K562 (cell line): Measurements from ENCODE around the gene BANF2. TPM values are rescaled to one million over a fixed set of nuclear protein-coding genes. Genes with fewer than 3 reads are reported as not detected.

Experiments used
- ATAC-seq: fragments of 200-7000 bp; cut with Tn5 transposase; 3 replicates; pipeline ENCODE4 v1.9.1; 2020; ENCODE audit warnings: moderate library complexity
- BruUV-seq: library from RNA; stranded (reverse); fragments of 400-500 nt; replicated peaks from 2 replicates; lab custom pipeline; 2021; lab: Mats Ljungman, UMichigan
- CTCF ChIA-PET: fragments of 300-600 bp; formaldehyde crosslinking; extraction: SDS; loops from one replicate; lab custom pipeline; 2021; ENCODE audit warnings: low intra/inter-chr PET ratio; lab: Yijun Ruan, JAX
- POLR2A ChIA-PET: fragments of 300-600, 350-650 bp; sonication (Branson Sonifier 250); formaldehyde crosslinking; extraction: SDS; loops from one replicate; lab custom pipeline; 2021; ENCODE audit warnings: antibody characterized with exemption, inconsistent platforms; lab: Yijun Ruan, JAX
- DNase-seq, 4 experiments: peaks; one replicate each; pipeline versions ENCODE4 v3.0.0 to v3.0.0-alpha.2; 2011 to 2018; ENCODE audit warnings: low spot score in 3 of 4, mixed read lengths in 3 of 4; ENCODE audit errors: extremely low read depth in 1 of 4
- FAIRE-seq: peaks from 2 replicates; lab custom pipeline; 2011; peaks lifted over from hg19 to GRCh38; lab: Jason Lieb, UNC
- H2AFZ ChIP-seq: 2 replicates; pipeline ENCODE4 v1.6.0; 2011; ENCODE audit warnings: low read depth, low read length, control low read depth, inconsistent platforms
- H3K27ac ChIP-seq: fragments of 200-600 bp; 3 replicates; pipeline ENCODE4 v1.8.0; 2011; ENCODE audit warnings: low read depth, mild to moderate bottlenecking, control low read depth, inconsistent platforms, low read length, moderate library complexity, mixed read lengths; ENCODE audit errors: extremely low read depth
- H3K27me3 ChIP-seq, 2 experiments: fragments of 300-600 bp in 1 of 2; 2 replicates in 1 of 2; 3 replicates in 1 of 2; pipeline versions ENCODE4 v1.6.0 to v1.8.0; 2011; ENCODE audit warnings: inconsistent platforms in 2 of 2, low read length in 2 of 2, mild to moderate bottlenecking in 1 of 2, mixed read lengths in 1 of 2, moderate library complexity in 1 of 2; ENCODE audit not compliant: control insufficient read depth in 2 of 2, insufficient read depth in 2 of 2
- H3K36me3 ChIP-seq: fragments of 300-600 bp; 3 replicates; pipeline ENCODE4 v1.8.0; 2011; ENCODE audit warnings: mild to moderate bottlenecking, low read length, inconsistent platforms; ENCODE audit not compliant: control insufficient read depth, insufficient read depth
- H3K4me1 ChIP-seq, 2 experiments: fragments of 200-600 bp in 1 of 2; replicated peaks in 1 of 2; 2 replicates in 1 of 2; 3 replicates in 1 of 2; pipeline versions ENCODE4 v1.5.1 to v1.8.0; 2011; ENCODE audit warnings: inconsistent platforms in 2 of 2, low read length in 2 of 2, mild to moderate bottlenecking in 1 of 2, mixed read lengths in 1 of 2, moderate library complexity in 1 of 2; ENCODE audit not compliant: control insufficient read depth in 2 of 2, insufficient read depth in 2 of 2
- H3K4me2 ChIP-seq: 2 replicates; pipeline ENCODE4 v1.6.1; 2011; ENCODE audit warnings: low read length, control low read depth, inconsistent platforms, mixed read lengths; ENCODE audit not compliant: insufficient read depth
- H3K4me3 ChIP-seq: fragments of 200-600 bp; sonication (generic), shearing (Covaris generic); 2 replicates; pipeline ENCODE4 v1.5.1; 2016; ENCODE audit warnings: control low read depth, inconsistent platforms
- H3K79me2 ChIP-seq: fragments of 200-600 bp; 3 replicates; pipeline ENCODE4 v1.8.0; 2011; ENCODE audit warnings: low read length, inconsistent platforms; ENCODE audit not compliant: control insufficient read depth, insufficient read depth
- H3K9ac ChIP-seq, 2 experiments: 2 replicates each; pipeline versions ENCODE4 v1.6.0 to v1.6.1; 2011; ENCODE audit warnings: low read depth in 2 of 2, low read length in 2 of 2, control low read depth in 1 of 2, inconsistent platforms in 1 of 2, mild to moderate bottlenecking in 1 of 2, mixed read lengths in 1 of 2; ENCODE audit not compliant: insufficient read depth in 1 of 2
- H3K9me1 ChIP-seq: one replicate; pipeline ENCODE4 v1.6.0; 2011; ENCODE audit warnings: inconsistent platforms, mild to moderate bottlenecking, low read length, moderate library complexity; ENCODE audit not compliant: control insufficient read depth, insufficient read depth
- H3K9me3 ChIP-seq: replicated peaks from 2 replicates; pipeline ENCODE4 v1.5.1; 2011; ENCODE audit warnings: low read depth, low read length, inconsistent platforms; ENCODE audit not compliant: control insufficient read depth, insufficient read depth
- H4K20me1 ChIP-seq: replicated peaks from 2 replicates; pipeline ENCODE4 v1.6.1; 2011; ENCODE audit warnings: low read length, inconsistent platforms, mixed read lengths; ENCODE audit not compliant: control insufficient read depth, insufficient read depth
- CTBP1 ChIP-seq: fragments of 450-650 bp; IDR thresholded peaks from 2 replicates; pipeline ENCODE4 v1.6.1; 2016; ENCODE audit warnings: borderline replicate concordance
- GTF2F1 ChIP-seq: IDR thresholded peaks from 2 replicates; pipeline ENCODE4 v1.6.1; 2011; ENCODE audit warnings: low read depth, low read length, improper control_type of control experiment
- KDM4B ChIP-seq, 2 experiments: fragments of 450-650 bp in 1 of 2; sonication (generic) in 1 of 2; IDR thresholded peaks; 2 replicates each; pipeline ENCODE4 v1.6.1; 2016 to 2017; ENCODE audit warnings: borderline replicate concordance in 2 of 2, antibody characterized with exemption in 1 of 2, low read depth in 1 of 2, mild to moderate bottlenecking in 1 of 2
- MXI1 ChIP-seq: IDR thresholded peaks from 2 replicates; pipeline ENCODE4 v1.6.1; 2011; ENCODE audit warnings: low read depth, mild to moderate bottlenecking, improper control_type of control experiment, low read length
- TRIM25 ChIP-seq: fragments of 450-650 bp; IDR thresholded peaks from 2 replicates; pipeline ENCODE4 v1.7.0; 2016; ENCODE audit warnings: borderline replicate concordance
- ZBTB9 ChIP-seq: fragments of 450-650 bp; formaldehyde crosslinking; IDR thresholded peaks from 2 replicates; pipeline ENCODE4 v1.4.0; 2020; ENCODE audit warnings: mild to moderate bottlenecking, moderate library complexity
- ZNF696 ChIP-seq: fragments of 250-450 bp; sonication (Bioruptor Pico); conservative IDR thresholded peaks from 2 replicates; pipeline ENCODE4 v1.4.0; 2020; ENCODE audit warnings: mild to moderate bottlenecking, moderate library complexity
- WGBS: fragments of 100-300 bp; shearing (Covaris generic); methylation state at CpG from one replicate; pipeline ENCODE4 v1.1.6; 2016; ENCODE audit warnings: low coverage, mixed read lengths; ENCODE audit not compliant: insufficient coverage; ENCODE audit errors: missing lambda C conversion rate; 5-methylcytosine and 5-hydroxymethylcytosine counted together
- in situ Hi-C: fragments of 300-500 bp; cut with MboI; formaldehyde crosslinking; loops from 4 replicates; pipeline ENCODE4 v1.15.0; 2018; ENCODE audit warnings: inconsistent platforms, mixed read lengths
- intact Hi-C: fragments of 100-400 bp; cut with micrococcal nuclease; formaldehyde crosslinking; loops from 2 replicates; pipeline ENCODE4 v1.14.2; 2022
- polyA plus RNA-seq, 8 experiments: library from polyadenylated mRNA; depleted of rRNA in 4 of 8; stranded (reverse) in 5 of 8; unstranded in 3 of 8; fragments of >200 nt; fragmentation: Nextera tagmentation in 2 of 8; fragmentation: Illumina TruSeq in 1 of 8; extraction: Ambion mirVana in 2 of 8; extraction: Trizol in 1 of 8; gene quantifications; 2 replicates each; pipeline versions ENCODE4 v1.2.1 to v1.2.3, GENCODE V29; 2011 to 2014; ENCODE audit warnings: inconsistent platforms in 1 of 8, missing spikeins in 1 of 8
- total RNA-seq, 7 experiments: library from RNA; depleted of rRNA in 6 of 7; stranded (reverse); fragments of >200 nt in 6 of 7; fragmentation: Illumina TruSeq in 2 of 7; extraction: Trizol in 2 of 7; gene quantifications; 2 replicates each; pipeline versions ENCODE4 v1.2.1 to v1.2.3, GENCODE V29; 2011 to 2021; ENCODE audit warnings: low replicate concordance in 1 of 7

Gene BANF2
- total and polyA plus RNA-seq, 9 of the 15 experiments (the other 6 are each of a cell fraction or from before 2014, with no cell fraction given) = not detected

- Histone ChIP-seq H3K79me2 (no peaks in the 10 kb centered on the region), H3K4me3 (no peak overlapping the region), H3K9ac (no peak overlapping the region), H2AFZ (no peak overlapping the region), H4K20me1 (no peaks in the 10 kb centered on the region), H3K27me3 (peaks cover 0 to 26% of the 10 kb centered on the region in 2 experiments; a peak in 3 of 5 replicates), H3K9me3 (no peaks in the 10 kb centered on the region), H3K27ac (no peak overlapping the region), H3K36me3 (no peaks in the 10 kb centered on the region), H3K9me1 (no peaks in the 10 kb centered on the region), H3K4me2 (no peak overlapping the region), H3K4me1 (no peaks in the 10 kb centered on the region)
- in situ Hi-C loops = no loop called here
- 0% methylated on average over 2 of the region's 7 CpGs for WGBS
- no peak for TF ChIP-seq ZBTB9 (CRISPR knock-in tag)
- TF ChIP-seq GTF2F1 = no peak
- no peak for TF ChIP-seq MXI1
- no peak for TF ChIP-seq CTBP1
- no peak for TF ChIP-seq KDM4B (IDR thresholded peaks at IDR 0.05; ENCODE audit: borderline replicate concordance in 2 of 2, low read depth in 1 of 2)
- no peak for TF ChIP-seq ZNF696 (CRISPR knock-in tag)
- TF ChIP-seq TRIM25 = no peak
- no peak for DNase-seq
- no peak for ATAC-seq
- POLR2A ChIA-PET = interaction anchor here (1.2 kb wide), 1 partner anchor 34 kb away, joined by 6 read pairs; the partner anchor contains the start of gene RRBP1
- intact Hi-C loops = no loop called here
- BruUV-seq = no TSS peak
- no peak for FAIRE-seq
- CTCF ChIA-PET = no interaction called here
Observed at GRCh38 chr20:17716331-17716730, 16.6 kb downstream of the BANF2 start.
